ENCODE results near the gene KLHL36. TPM values are rescaled to one million over a fixed set of nuclear protein-coding genes. Genes with fewer than 3 reads are reported as not detected.

Gene KLHL36
- total and polyA plus RNA-seq, 4 donors, result 11.5 to 53.6 (median 16.9) TPM

- TF ChIP-seq, protein P1, sequence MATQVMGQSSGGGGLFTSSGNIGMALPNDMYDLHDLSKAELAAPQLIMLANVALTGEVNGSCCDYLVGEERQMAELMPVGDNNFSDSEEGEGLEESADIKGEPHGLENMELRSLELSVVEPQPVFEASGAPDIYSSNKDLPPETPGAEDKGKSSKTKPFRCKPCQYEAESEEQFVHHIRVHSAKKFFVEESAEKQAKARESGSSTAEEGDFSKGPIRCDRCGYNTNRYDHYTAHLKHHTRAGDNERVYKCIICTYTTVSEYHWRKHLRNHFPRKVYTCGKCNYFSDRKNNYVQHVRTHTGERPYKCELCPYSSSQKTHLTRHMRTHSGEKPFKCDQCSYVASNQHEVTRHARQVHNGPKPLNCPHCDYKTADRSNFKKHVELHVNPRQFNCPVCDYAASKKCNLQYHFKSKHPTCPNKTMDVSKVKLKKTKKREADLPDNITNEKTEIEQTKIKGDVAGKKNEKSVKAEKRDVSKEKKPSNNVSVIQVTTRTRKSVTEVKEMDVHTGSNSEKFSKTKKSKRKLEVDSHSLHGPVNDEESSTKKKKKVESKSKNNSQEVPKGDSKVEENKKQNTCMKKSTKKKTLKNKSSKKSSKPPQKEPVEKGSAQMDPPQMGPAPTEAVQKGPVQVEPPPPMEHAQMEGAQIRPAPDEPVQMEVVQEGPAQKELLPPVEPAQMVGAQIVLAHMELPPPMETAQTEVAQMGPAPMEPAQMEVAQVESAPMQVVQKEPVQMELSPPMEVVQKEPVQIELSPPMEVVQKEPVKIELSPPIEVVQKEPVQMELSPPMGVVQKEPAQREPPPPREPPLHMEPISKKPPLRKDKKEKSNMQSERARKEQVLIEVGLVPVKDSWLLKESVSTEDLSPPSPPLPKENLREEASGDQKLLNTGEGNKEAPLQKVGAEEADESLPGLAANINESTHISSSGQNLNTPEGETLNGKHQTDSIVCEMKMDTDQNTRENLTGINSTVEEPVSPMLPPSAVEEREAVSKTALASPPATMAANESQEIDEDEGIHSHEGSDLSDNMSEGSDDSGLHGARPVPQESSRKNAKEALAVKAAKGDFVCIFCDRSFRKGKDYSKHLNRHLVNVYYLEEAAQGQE (IDR thresholded peaks at IDR 0.05), result no peak
- TF ChIP-seq HNF4A (conservative IDR thresholded peaks at IDR 0.05) (no peak), YY1 (IDR thresholded peaks at IDR 0.05) (no peak), FOXA1 (IDR thresholded peaks at IDR 0.05) (no peak)
Measured at GRCh38 chr16:84677849-84678248, 29.5 kb downstream of the KLHL36 start (continued).

GRCh38 chr16:84678541-84678940 lies 30.2 kb downstream of the KLHL36 start:
- Histone ChIP-seq H3K9me3 (ENCODE audit: control insufficient read depth in 4 of 4, low read length in 3 of 4) (no peaks in the 10 kb centered on the region), H3K27ac (ENCODE audit: low read depth in 1 of 2, low read length in 2 of 2) (no peak overlapping the region), H3K27me3 (ENCODE audit: control insufficient read depth in 4 of 4, insufficient read depth in 4 of 4, low read length in 3 of 4) (no peaks in the 10 kb centered on the region), H3K9ac (ENCODE audit: low read depth in 1 of 2, low read length in 2 of 2) (no peak overlapping the region), H3K4me1 (ENCODE audit: control insufficient read depth in 4 of 4, insufficient read depth in 4 of 4, low read length in 3 of 4) (no peaks in the 10 kb centered on the region), H3K4me3 (ENCODE audit: low read depth in 1 of 3, low read length in 3 of 3) (no peak overlapping the region), H3K36me3 (ENCODE audit: control insufficient read depth in 4 of 4, insufficient read depth in 3 of 4, low read depth in 1 of 4, low read length in 3 of 4) (no peaks in the 10 kb centered on the region)
- no peak for TF ChIP-seq JUND (IDR thresholded peaks at IDR 0.05)
- no peak for TF ChIP-seq GABPA (IDR thresholded peaks at IDR 0.05 in 1 of 2, conservative IDR thresholded peaks at IDR 0.05 in 1 of 2)
- TF ChIP-seq YY1 (IDR thresholded peaks at IDR 0.05), result no peak
- no peak for TF ChIP-seq SP1 (IDR thresholded peaks at IDR 0.05)
- TF ChIP-seq TAF1 (conservative IDR thresholded peaks at IDR 0.05), result no peak
- TF ChIP-seq, protein P2, sequence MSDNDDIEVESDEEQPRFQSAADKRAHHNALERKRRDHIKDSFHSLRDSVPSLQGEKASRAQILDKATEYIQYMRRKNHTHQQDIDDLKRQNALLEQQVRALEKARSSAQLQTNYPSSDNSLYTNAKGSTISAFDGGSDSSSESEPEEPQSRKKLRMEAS (IDR thresholded peaks at IDR 0.05), result no peak
- no peak for TF ChIP-seq FOXA1 (IDR thresholded peaks at IDR 0.05)
- TF ChIP-seq, protein P3, sequence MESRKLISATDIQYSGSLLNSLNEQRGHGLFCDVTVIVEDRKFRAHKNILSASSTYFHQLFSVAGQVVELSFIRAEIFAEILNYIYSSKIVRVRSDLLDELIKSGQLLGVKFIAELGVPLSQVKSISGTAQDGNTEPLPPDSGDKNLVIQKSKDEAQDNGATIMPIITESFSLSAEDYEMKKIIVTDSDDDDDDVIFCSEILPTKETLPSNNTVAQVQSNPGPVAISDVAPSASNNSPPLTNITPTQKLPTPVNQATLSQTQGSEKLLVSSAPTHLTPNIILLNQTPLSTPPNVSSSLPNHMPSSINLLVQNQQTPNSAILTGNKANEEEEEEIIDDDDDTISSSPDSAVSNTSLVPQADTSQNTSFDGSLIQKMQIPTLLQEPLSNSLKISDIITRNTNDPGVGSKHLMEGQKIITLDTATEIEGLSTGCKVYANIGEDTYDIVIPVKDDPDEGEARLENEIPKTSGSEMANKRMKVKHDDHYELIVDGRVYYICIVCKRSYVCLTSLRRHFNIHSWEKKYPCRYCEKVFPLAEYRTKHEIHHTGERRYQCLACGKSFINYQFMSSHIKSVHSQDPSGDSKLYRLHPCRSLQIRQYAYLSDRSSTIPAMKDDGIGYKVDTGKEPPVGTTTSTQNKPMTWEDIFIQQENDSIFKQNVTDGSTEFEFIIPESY (IDR thresholded peaks at IDR 0.05), result no peak
- TF ChIP-seq, protein P4, sequence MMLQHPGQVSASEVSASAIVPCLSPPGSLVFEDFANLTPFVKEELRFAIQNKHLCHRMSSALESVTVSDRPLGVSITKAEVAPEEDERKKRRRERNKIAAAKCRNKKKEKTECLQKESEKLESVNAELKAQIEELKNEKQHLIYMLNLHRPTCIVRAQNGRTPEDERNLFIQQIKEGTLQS (IDR thresholded peaks at IDR 0.05), result no peak
- no peak for TF ChIP-seq HNF4A (conservative IDR thresholded peaks at IDR 0.05)
- no peak for TF ChIP-seq HNF4G (IDR thresholded peaks at IDR 0.05)
- no peak for TF ChIP-seq FOXA2 (IDR thresholded peaks at IDR 0.05)
- TF ChIP-seq RXRA (IDR thresholded peaks at IDR 0.05), result no peak
- TF ChIP-seq EGR1 (IDR thresholded peaks at IDR 0.05; ENCODE audit: low read depth in 2 of 2), result no peak
- no peak for TF ChIP-seq RAD21 (IDR thresholded peaks at IDR 0.05)
- TF ChIP-seq, protein P1 (IDR thresholded peaks at IDR 0.05), result no peak
- 94% methylated on average over 9 of the region's 9 CpGs for WGBS
- DNase-seq (ENCODE audit: low spot score), result no peak

Data from liver (tissue), 9 donors.